ENCODE measurements around the gene KIF20B.

The KIF20B gene

GRCh38 chr10:89706011-89706410, 4.6 kb downstream of the KIF20B start:
- no peaks in the 10 kb centered on the region for H3K9me2 ChIP-seq (replicated peaks; ENCODE audit: insufficient read depth, low read length)
- H3K27ac ChIP-seq (ENCODE audit: low read depth, low read length) = peak overlapping the region; percentile 5; the same call in 1 of the 2 replicates
- no peak for TF ChIP-seq CTCF (IDR thresholded peaks at IDR 0.05; ENCODE audit: insufficient read depth, low read length, poor library complexity, severe bottlenecking)
- no peak for TF ChIP-seq EZH2phosphoT487 (conservative IDR thresholded peaks at IDR 0.05; ENCODE audit: low read length)
- peaks cover 48% of the 10 kb centered on the region for H3K36me3 ChIP-seq (ENCODE audit: low read length)
- H3K9ac ChIP-seq (ENCODE audit: low read length) = no peak overlapping the region
- no peak overlapping the region for H3K4me3 ChIP-seq (ENCODE audit: insufficient read depth, low read length, poor library complexity, severe bottlenecking)
- no peak overlapping the region for H2AFZ ChIP-seq (ENCODE audit: low read depth, low read length, severe bottlenecking)
- no peaks in the 10 kb centered on the region for H3K27me3 ChIP-seq (ENCODE audit: low read length)
- H3K9me3 ChIP-seq (ENCODE audit: insufficient read depth, low read length) = no peaks in the 10 kb centered on the region
- peak overlapping the region; percentile 17 for H3K4me2 ChIP-seq (ENCODE audit: low read depth, low read length, poor library complexity, severe bottlenecking)
- H3F3A ChIP-seq (ENCODE audit: insufficient read depth) = peaks cover 20% of the 10 kb centered on the region
- H4K20me1 ChIP-seq (ENCODE audit: low read depth, low read length) = peaks cover 14% of the 10 kb centered on the region
- H3K79me2 ChIP-seq (ENCODE audit: insufficient read depth, low read length) = peaks cover 96% of the 10 kb centered on the region

DNA sequence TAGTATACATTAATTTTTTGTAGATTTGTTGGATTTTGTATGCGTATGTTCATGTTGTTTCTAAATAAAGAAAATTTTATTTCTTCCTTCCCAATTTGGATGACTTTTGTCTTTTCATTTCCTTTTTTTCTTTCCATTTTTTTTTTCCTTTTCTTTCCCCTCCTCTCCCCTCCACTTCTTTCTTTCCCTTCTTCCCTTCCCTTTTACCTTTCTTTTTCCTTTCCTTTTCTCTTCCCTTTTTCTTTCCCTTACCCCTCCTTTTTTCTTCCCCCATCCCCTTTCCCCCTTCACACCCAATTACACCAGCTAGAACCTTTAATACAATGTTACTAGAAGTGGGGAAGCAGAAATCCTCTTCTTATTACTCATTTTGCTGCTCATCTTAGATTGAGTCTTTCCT, 6.0 kb downstream of the KIF20B start:
- Histone ChIP-seq H3K9me3 (ENCODE audit: insufficient read depth, low read length) (no peaks in the 10 kb centered on the region), H3K4me3 (ENCODE audit: insufficient read depth, low read length, poor library complexity, severe bottlenecking) (no peak overlapping the region), H3K27ac (ENCODE audit: low read depth, low read length) (no peak overlapping the region), H4K20me1 (ENCODE audit: low read depth, low read length) (peaks cover 18% of the 10 kb centered on the region), H3F3A (ENCODE audit: insufficient read depth) (peaks cover 20% of the 10 kb centered on the region), H3K9ac (ENCODE audit: low read length) (no peak overlapping the region), H3K27me3 (ENCODE audit: low read length) (no peaks in the 10 kb centered on the region), H3K36me3 (ENCODE audit: low read length) (peaks cover 60% of the 10 kb centered on the region), H3K79me2 (ENCODE audit: insufficient read depth, low read length) (peaks cover 98% of the 10 kb centered on the region), H3K4me2 (ENCODE audit: low read depth, low read length, poor library complexity, severe bottlenecking) (peak overlapping the region; percentile 9), H3K9me2 (replicated peaks; ENCODE audit: insufficient read depth, low read length) (no peaks in the 10 kb centered on the region), H2AFZ (ENCODE audit: low read depth, low read length, severe bottlenecking) (no peak overlapping the region)
- no peak for TF ChIP-seq CTCF (IDR thresholded peaks at IDR 0.05; ENCODE audit: insufficient read depth, low read length, poor library complexity, severe bottlenecking)
- no peak for TF ChIP-seq EZH2phosphoT487 (conservative IDR thresholded peaks at IDR 0.05; ENCODE audit: low read length)

DNA sequence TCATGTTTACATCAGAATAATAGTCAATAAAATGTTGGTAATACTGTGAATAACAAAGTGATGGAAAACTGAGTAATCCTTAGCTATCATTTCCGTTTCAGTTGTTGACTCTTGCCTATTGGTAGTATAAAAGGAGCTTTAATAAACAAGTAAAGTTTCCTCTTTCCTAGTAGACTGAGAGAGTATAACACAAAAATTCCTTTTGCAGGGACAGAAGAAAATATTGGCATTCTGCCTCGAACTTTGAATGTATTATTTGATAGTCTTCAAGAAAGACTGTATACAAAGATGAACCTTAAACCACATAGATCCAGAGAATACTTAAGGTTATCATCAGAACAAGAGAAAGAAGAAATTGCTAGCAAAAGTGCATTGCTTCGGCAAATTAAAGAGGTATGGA, 9.4 kb downstream of the KIF20B start:
- Histone ChIP-seq H3K4me3 (ENCODE audit: insufficient read depth, low read length, poor library complexity, severe bottlenecking) (no peak overlapping the region), H3K9me2 (replicated peaks; ENCODE audit: insufficient read depth, low read length) (no peaks in the 10 kb centered on the region), H3K9me3 (ENCODE audit: insufficient read depth, low read length) (no peaks in the 10 kb centered on the region), H3K27me3 (ENCODE audit: low read length) (no peaks in the 10 kb centered on the region), H4K20me1 (ENCODE audit: low read depth, low read length) (peaks cover 17% of the 10 kb centered on the region), H3K36me3 (ENCODE audit: low read length) (peaks cover 76% of the 10 kb centered on the region), H3K4me2 (ENCODE audit: low read depth, low read length, poor library complexity, severe bottlenecking) (no peak overlapping the region), H3K9ac (ENCODE audit: low read length) (no peak overlapping the region), H2AFZ (ENCODE audit: low read depth, low read length, severe bottlenecking) (no peak overlapping the region), H3K27ac (ENCODE audit: low read depth, low read length) (no peak overlapping the region), H3K79me2 (ENCODE audit: insufficient read depth, low read length) (peaks cover 77% of the 10 kb centered on the region), H3F3A (ENCODE audit: insufficient read depth) (peaks cover 17% of the 10 kb centered on the region)
- no peak for TF ChIP-seq CTCF (IDR thresholded peaks at IDR 0.05; ENCODE audit: insufficient read depth, low read length, poor library complexity, severe bottlenecking)
- TF ChIP-seq EZH2phosphoT487 (conservative IDR thresholded peaks at IDR 0.05; ENCODE audit: low read length) = no peak
